K562 (cell line): ENCODE results near the gene IL1R1. TPM values are rescaled to one million over a fixed set of nuclear protein-coding genes. Genes with fewer than 3 reads are reported as not detected.

Experiments used
- ATAC-seq: fragments of 200-7000 bp; cut with Tn5 transposase; 3 replicates; pipeline ENCODE4 v1.9.1; 2020; ENCODE audit warnings: moderate library complexity
- BruUV-seq: library from RNA; stranded (reverse); fragments of 400-500 nt; replicated peaks from 2 replicates; lab custom pipeline; 2021; lab: Mats Ljungman, UMichigan
- CTCF ChIA-PET: fragments of 300-600 bp; formaldehyde crosslinking; extraction: SDS; loops from one replicate; lab custom pipeline; 2021; ENCODE audit warnings: low intra/inter-chr PET ratio; lab: Yijun Ruan, JAX
- POLR2A ChIA-PET: fragments of 300-600, 350-650 bp; sonication (Branson Sonifier 250); formaldehyde crosslinking; extraction: SDS; loops from one replicate; lab custom pipeline; 2021; ENCODE audit warnings: antibody characterized with exemption, inconsistent platforms; lab: Yijun Ruan, JAX
- DNase-seq, 4 experiments: peaks; one replicate each; pipeline versions ENCODE4 v3.0.0 to v3.0.0-alpha.2; 2011 to 2018; ENCODE audit warnings: low spot score in 3 of 4, mixed read lengths in 3 of 4; ENCODE audit errors: extremely low read depth in 1 of 4
- FAIRE-seq: peaks from 2 replicates; lab custom pipeline; 2011; peaks lifted over from hg19 to GRCh38; lab: Jason Lieb, UNC
- H2AFZ ChIP-seq: 2 replicates; pipeline ENCODE4 v1.6.0; 2011; ENCODE audit warnings: low read depth, low read length, control low read depth, inconsistent platforms
- H3K27ac ChIP-seq: fragments of 200-600 bp; 3 replicates; pipeline ENCODE4 v1.8.0; 2011; ENCODE audit warnings: low read depth, mild to moderate bottlenecking, control low read depth, inconsistent platforms, low read length, moderate library complexity, mixed read lengths; ENCODE audit errors: extremely low read depth
- H3K27me3 ChIP-seq, 2 experiments: fragments of 300-600 bp in 1 of 2; 2 replicates in 1 of 2; 3 replicates in 1 of 2; pipeline versions ENCODE4 v1.6.0 to v1.8.0; 2011; ENCODE audit warnings: inconsistent platforms in 2 of 2, low read length in 2 of 2, mild to moderate bottlenecking in 1 of 2, mixed read lengths in 1 of 2, moderate library complexity in 1 of 2; ENCODE audit not compliant: control insufficient read depth in 2 of 2, insufficient read depth in 2 of 2
- H3K36me3 ChIP-seq: fragments of 300-600 bp; 3 replicates; pipeline ENCODE4 v1.8.0; 2011; ENCODE audit warnings: mild to moderate bottlenecking, low read length, inconsistent platforms; ENCODE audit not compliant: control insufficient read depth, insufficient read depth
- H3K4me1 ChIP-seq, 2 experiments: fragments of 200-600 bp in 1 of 2; replicated peaks in 1 of 2; 2 replicates in 1 of 2; 3 replicates in 1 of 2; pipeline versions ENCODE4 v1.5.1 to v1.8.0; 2011; ENCODE audit warnings: inconsistent platforms in 2 of 2, low read length in 2 of 2, mild to moderate bottlenecking in 1 of 2, mixed read lengths in 1 of 2, moderate library complexity in 1 of 2; ENCODE audit not compliant: control insufficient read depth in 2 of 2, insufficient read depth in 2 of 2
- H3K4me2 ChIP-seq: 2 replicates; pipeline ENCODE4 v1.6.1; 2011; ENCODE audit warnings: low read length, control low read depth, inconsistent platforms, mixed read lengths; ENCODE audit not compliant: insufficient read depth
- H3K4me3 ChIP-seq: fragments of 200-600 bp; sonication (generic), shearing (Covaris generic); 2 replicates; pipeline ENCODE4 v1.5.1; 2016; ENCODE audit warnings: control low read depth, inconsistent platforms
- H3K79me2 ChIP-seq: fragments of 200-600 bp; 3 replicates; pipeline ENCODE4 v1.8.0; 2011; ENCODE audit warnings: low read length, inconsistent platforms; ENCODE audit not compliant: control insufficient read depth, insufficient read depth
- H3K9ac ChIP-seq, 2 experiments: 2 replicates each; pipeline versions ENCODE4 v1.6.0 to v1.6.1; 2011; ENCODE audit warnings: low read depth in 2 of 2, low read length in 2 of 2, control low read depth in 1 of 2, inconsistent platforms in 1 of 2, mild to moderate bottlenecking in 1 of 2, mixed read lengths in 1 of 2; ENCODE audit not compliant: insufficient read depth in 1 of 2
- H3K9me1 ChIP-seq: one replicate; pipeline ENCODE4 v1.6.0; 2011; ENCODE audit warnings: inconsistent platforms, mild to moderate bottlenecking, low read length, moderate library complexity; ENCODE audit not compliant: control insufficient read depth, insufficient read depth
- H3K9me3 ChIP-seq: replicated peaks from 2 replicates; pipeline ENCODE4 v1.5.1; 2011; ENCODE audit warnings: low read depth, low read length, inconsistent platforms; ENCODE audit not compliant: control insufficient read depth, insufficient read depth
- H4K20me1 ChIP-seq: replicated peaks from 2 replicates; pipeline ENCODE4 v1.6.1; 2011; ENCODE audit warnings: low read length, inconsistent platforms, mixed read lengths; ENCODE audit not compliant: control insufficient read depth, insufficient read depth
- FUS ChIP-seq: fragments of 200-400 bp; formaldehyde crosslinking; optimal IDR thresholded peaks from 2 replicates; pipeline ENCODE3; 2017; ENCODE audit warnings: low read depth, low read length
- HCFC1 ChIP-seq: IDR thresholded peaks from 2 replicates; pipeline ENCODE4 v1.6.1; 2012; ENCODE audit warnings: low read depth, low read length, improper control_type of control experiment
- KDM5B ChIP-seq: fragments of 200-600 bp; sonication (generic); IDR thresholded peaks from 2 replicates; pipeline ENCODE4 v1.6.1; 2012; ENCODE audit warnings: low read depth, mild to moderate bottlenecking, moderate library complexity, low read length, control low read depth, inconsistent platforms; ENCODE audit not compliant: insufficient replicate concordance
- MEF2A ChIP-seq: IDR thresholded peaks from 2 replicates; pipeline ENCODE4 v1.6.1; 2011; ENCODE audit warnings: low read depth, mild to moderate bottlenecking, low read length, moderate library complexity; ENCODE audit not compliant: control insufficient read depth
- MEIS2 ChIP-seq: fragments of 450-650 bp; IDR thresholded peaks from 2 replicates; pipeline ENCODE4 v1.6.1; 2014; ENCODE audit warnings: mild to moderate bottlenecking; ENCODE audit not compliant: partially characterized antibody
- MIER1 ChIP-seq: fragments of 450-650 bp; IDR thresholded peaks from 2 replicates; pipeline ENCODE4 v1.6.1; 2016; ENCODE audit warnings: antibody characterized with exemption, mild to moderate bottlenecking, low read depth
- NEUROD1 ChIP-seq: fragments of 150-350 bp; IDR thresholded peaks from 2 replicates; pipeline ENCODE4 v1.6.1; 2014; ENCODE audit warnings: borderline replicate concordance, low read length, low read depth; ENCODE audit not compliant: partially characterized antibody
- NR3C1 ChIP-seq: sonication (generic); formaldehyde crosslinking; IDR thresholded peaks from 2 replicates; pipeline ENCODE4 v1.8.1; 2022; ENCODE audit warnings: missing genetic modification reagents
- PHF20 ChIP-seq: fragments of 450-650 bp; IDR thresholded peaks from 2 replicates; pipeline ENCODE4 v1.6.1; 2018; ENCODE audit not compliant: partially characterized antibody
- RBM14 ChIP-seq: fragments of 200-400 bp; formaldehyde crosslinking; IDR thresholded peaks from 2 replicates; pipeline ENCODE4 v1.6.1; 2018; ENCODE audit warnings: low read depth, mild to moderate bottlenecking, low read length, moderate library complexity, borderline replicate concordance; ENCODE audit not compliant: insufficient read depth
- RBM17 ChIP-seq: fragments of 200-400 bp; formaldehyde crosslinking; IDR thresholded peaks from 2 replicates; pipeline ENCODE4 v1.6.1; 2017; ENCODE audit warnings: low read depth, mild to moderate bottlenecking, low read length, borderline replicate concordance
- SREBF2 ChIP-seq: sonication (generic); formaldehyde crosslinking; IDR thresholded peaks from 2 replicates; pipeline ENCODE4 v1.4.0; 2020; ENCODE audit warnings: mild to moderate bottlenecking, missing genetic modification reagents
- WHSC1 ChIP-seq: IDR thresholded peaks from one replicate; pipeline ENCODE4 v1.6.1; 2012; ENCODE audit warnings: low read length, control low read depth, inconsistent platforms
- ZBTB43 ChIP-seq: sonication (generic); formaldehyde crosslinking; IDR thresholded peaks from 2 replicates; pipeline ENCODE4 v1.8.0; 2023; ENCODE audit warnings: mild to moderate bottlenecking, missing genetic modification reagents
- ZFPM2 ChIP-seq: fragments of 250-450 bp; sonication (Bioruptor Pico); IDR thresholded peaks from 2 replicates; pipeline ENCODE4 v1.5.1; 2022; ENCODE audit warnings: mild to moderate bottlenecking
- ZNF146 ChIP-seq: IDR thresholded peaks from one replicate; pipeline ENCODE4 v1.6.1; 2018; ENCODE audit warnings: missing compliant biosample characterization; ENCODE audit not compliant: unreplicated experiment
- ZNF239 ChIP-seq: fragments of 250-450 bp; sonication (Bioruptor Pico); IDR thresholded peaks from 2 replicates; pipeline ENCODE4 v1.4.0; 2020; ENCODE audit warnings: mild to moderate bottlenecking
- ZNF316 ChIP-seq: fragments of 450-650 bp; IDR thresholded peaks from 2 replicates; pipeline ENCODE4 v1.6.1; 2016
- ZNF354B ChIP-seq: fragments of 250-450 bp; sonication (Bioruptor Pico); IDR thresholded peaks from 2 replicates; pipeline ENCODE4 v1.4.0; 2020
- ZNF408 ChIP-seq: fragments of 250-450 bp; sonication (Bioruptor Pico); IDR thresholded peaks from 2 replicates; pipeline ENCODE4 v1.4.0; 2020; ENCODE audit warnings: low read depth, mild to moderate bottlenecking, moderate library complexity
- ZNF511 ChIP-seq: sonication (generic); formaldehyde crosslinking; IDR thresholded peaks from 2 replicates; pipeline ENCODE4 v1.8.0; 2022; ENCODE audit warnings: mild to moderate bottlenecking, missing genetic modification reagents
- WGBS: fragments of 100-300 bp; shearing (Covaris generic); methylation state at CpG from one replicate; pipeline ENCODE4 v1.1.6; 2016; ENCODE audit warnings: low coverage, mixed read lengths; ENCODE audit not compliant: insufficient coverage; ENCODE audit errors: missing lambda C conversion rate; 5-methylcytosine and 5-hydroxymethylcytosine counted together
- in situ Hi-C: fragments of 300-500 bp; cut with MboI; formaldehyde crosslinking; loops from 4 replicates; pipeline ENCODE4 v1.15.0; 2018; ENCODE audit warnings: inconsistent platforms, mixed read lengths
- intact Hi-C: fragments of 100-400 bp; cut with micrococcal nuclease; formaldehyde crosslinking; loops from 2 replicates; pipeline ENCODE4 v1.14.2; 2022
- polyA plus RNA-seq, 8 experiments: library from polyadenylated mRNA; depleted of rRNA in 4 of 8; stranded (reverse) in 5 of 8; unstranded in 3 of 8; fragments of >200 nt; fragmentation: Nextera tagmentation in 2 of 8; fragmentation: Illumina TruSeq in 1 of 8; extraction: Ambion mirVana in 2 of 8; extraction: Trizol in 1 of 8; gene quantifications; 2 replicates each; pipeline versions ENCODE4 v1.2.1 to v1.2.3, GENCODE V29; 2011 to 2014; ENCODE audit warnings: inconsistent platforms in 1 of 8, missing spikeins in 1 of 8
- total RNA-seq, 7 experiments: library from RNA; depleted of rRNA in 6 of 7; stranded (reverse); fragments of >200 nt in 6 of 7; fragmentation: Illumina TruSeq in 2 of 7; extraction: Trizol in 2 of 7; gene quantifications; 2 replicates each; pipeline versions ENCODE4 v1.2.1 to v1.2.3, GENCODE V29; 2011 to 2021; ENCODE audit warnings: low replicate concordance in 1 of 7

The IL1R1 gene
- total and polyA plus RNA-seq, 9 of the 15 experiments (the other 6 are each of a cell fraction or from before 2014, with no cell fraction given): 0.81 to 3.9 (median 1.6) TPM

DNA sequence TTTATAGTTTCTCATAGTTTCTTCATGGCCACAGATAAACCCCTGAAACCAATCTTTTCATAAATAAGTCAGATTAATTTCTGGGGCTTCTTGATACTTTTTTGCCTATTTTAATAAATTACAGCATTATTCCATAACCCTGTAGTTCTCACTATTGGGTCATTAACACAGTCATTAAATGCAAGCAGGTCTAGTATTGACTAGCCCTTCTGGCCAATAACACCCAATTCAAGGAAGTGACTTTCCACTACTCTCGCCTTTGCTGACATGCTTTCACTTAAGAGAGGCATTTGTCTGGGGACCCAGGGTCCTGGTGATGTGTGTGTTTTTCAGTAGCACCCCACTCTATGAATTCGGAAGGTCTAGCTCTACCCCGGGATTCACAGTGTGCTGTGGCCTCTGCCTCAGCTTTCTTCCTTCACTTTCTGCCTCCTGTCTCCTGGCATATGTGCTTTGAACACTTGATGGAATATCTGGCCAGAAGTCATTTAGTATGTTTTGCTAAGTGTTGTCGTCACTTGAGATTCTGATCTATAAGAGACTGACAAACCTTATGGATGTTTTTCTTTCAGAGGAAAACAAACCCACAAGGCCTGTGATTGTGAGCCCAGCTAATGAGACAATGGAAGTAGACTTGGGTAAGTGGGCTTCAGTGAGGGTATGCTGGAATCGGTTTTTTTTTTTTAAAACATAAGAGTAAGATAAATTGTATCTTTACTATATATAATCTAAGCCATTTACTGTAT, 25.7 kb downstream of the IL1R1 start (continued):
- no peak for TF ChIP-seq ZBTB43
- TF ChIP-seq HCFC1: no peak
- TF ChIP-seq ZNF239 (CRISPR knock-in tag): no peak
- no peak for TF ChIP-seq ZNF408 (CRISPR knock-in tag)
- TF ChIP-seq MEIS2: no peak
- no peak for TF ChIP-seq NR3C1 (CRISPR knock-in tag)
- no peak for TF ChIP-seq WHSC1
- no peak for TF ChIP-seq NEUROD1
- TF ChIP-seq, all 486 proteins: peak for 0

DNA sequence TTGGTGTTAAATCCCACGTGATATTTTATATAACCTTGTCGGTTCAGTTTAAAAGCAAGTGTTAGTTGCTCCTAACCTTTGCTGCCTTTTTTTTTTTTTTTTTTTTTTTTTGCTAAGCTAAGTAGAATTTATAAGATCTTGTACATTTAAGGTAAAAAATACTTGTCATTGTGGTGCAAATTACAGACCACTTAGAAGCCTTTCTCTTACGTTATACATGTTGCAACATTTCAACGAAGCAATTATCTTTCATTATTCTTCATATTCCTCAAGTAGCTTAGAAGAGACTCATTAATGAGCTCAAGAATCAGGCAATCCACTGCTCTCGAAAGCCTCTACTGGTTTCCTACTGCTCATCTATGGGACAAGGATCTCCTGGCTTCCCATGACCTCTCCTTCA, 29.4 kb downstream of the IL1R1 start:
- no peaks in the 10 kb centered on the region for H3K4me1 ChIP-seq
- ChIA-PET POLR2A (interaction anchor here (0.6 kb wide), 1 partner anchor 151 kb away, joined by 3 read pairs; no protein-coding TSS in a partner anchor), CTCF (no interaction called here)
- H3K27ac ChIP-seq: no peak overlapping the region
- H3K9me3 ChIP-seq: no peaks in the 10 kb centered on the region
- ATAC-seq (no peak), DNase-seq (no peak), FAIRE-seq (no peak)
- intact Hi-C loops (no loop called here), in situ Hi-C loops (no loop called here)
- 37% methylated on average over 5 of the region's 5 CpGs for WGBS
- H4K20me1 ChIP-seq: no peaks in the 10 kb centered on the region
- BruUV-seq: no TSS peak
- no peak overlapping the region for H3K4me3 ChIP-seq
- no peak overlapping the region for H2AFZ ChIP-seq
- no peaks in the 10 kb centered on the region for H3K9me1 ChIP-seq
- no peak overlapping the region for H3K9ac ChIP-seq
- H3K36me3 ChIP-seq: no peaks in the 10 kb centered on the region
- H3K4me2 ChIP-seq: no peak overlapping the region
- H3K27me3 ChIP-seq: no peaks in the 10 kb centered on the region
- H3K79me2 ChIP-seq: no peaks in the 10 kb centered on the region
- TF ChIP-seq ZNF146 (CRISPR knock-in tag) (no peak), KDM5B (no peak), ZNF316 (no peak), FUS (no peak), MIER1 (no peak), ZNF511 (no peak), RBM17 (no peak), SREBF2 (CRISPR knock-in tag) (no peak), PHF20 (no peak), RBM14 (no peak), ZNF354B (CRISPR knock-in tag) (no peak), ZFPM2 (CRISPR knock-in tag) (no peak), MEF2A (no peak)
